ENCODE results near the gene SPAG5. TPM values are rescaled to one million over a fixed set of nuclear protein-coding genes. Genes with fewer than 3 reads are reported as not detected.

The SPAG5 gene, protein sequence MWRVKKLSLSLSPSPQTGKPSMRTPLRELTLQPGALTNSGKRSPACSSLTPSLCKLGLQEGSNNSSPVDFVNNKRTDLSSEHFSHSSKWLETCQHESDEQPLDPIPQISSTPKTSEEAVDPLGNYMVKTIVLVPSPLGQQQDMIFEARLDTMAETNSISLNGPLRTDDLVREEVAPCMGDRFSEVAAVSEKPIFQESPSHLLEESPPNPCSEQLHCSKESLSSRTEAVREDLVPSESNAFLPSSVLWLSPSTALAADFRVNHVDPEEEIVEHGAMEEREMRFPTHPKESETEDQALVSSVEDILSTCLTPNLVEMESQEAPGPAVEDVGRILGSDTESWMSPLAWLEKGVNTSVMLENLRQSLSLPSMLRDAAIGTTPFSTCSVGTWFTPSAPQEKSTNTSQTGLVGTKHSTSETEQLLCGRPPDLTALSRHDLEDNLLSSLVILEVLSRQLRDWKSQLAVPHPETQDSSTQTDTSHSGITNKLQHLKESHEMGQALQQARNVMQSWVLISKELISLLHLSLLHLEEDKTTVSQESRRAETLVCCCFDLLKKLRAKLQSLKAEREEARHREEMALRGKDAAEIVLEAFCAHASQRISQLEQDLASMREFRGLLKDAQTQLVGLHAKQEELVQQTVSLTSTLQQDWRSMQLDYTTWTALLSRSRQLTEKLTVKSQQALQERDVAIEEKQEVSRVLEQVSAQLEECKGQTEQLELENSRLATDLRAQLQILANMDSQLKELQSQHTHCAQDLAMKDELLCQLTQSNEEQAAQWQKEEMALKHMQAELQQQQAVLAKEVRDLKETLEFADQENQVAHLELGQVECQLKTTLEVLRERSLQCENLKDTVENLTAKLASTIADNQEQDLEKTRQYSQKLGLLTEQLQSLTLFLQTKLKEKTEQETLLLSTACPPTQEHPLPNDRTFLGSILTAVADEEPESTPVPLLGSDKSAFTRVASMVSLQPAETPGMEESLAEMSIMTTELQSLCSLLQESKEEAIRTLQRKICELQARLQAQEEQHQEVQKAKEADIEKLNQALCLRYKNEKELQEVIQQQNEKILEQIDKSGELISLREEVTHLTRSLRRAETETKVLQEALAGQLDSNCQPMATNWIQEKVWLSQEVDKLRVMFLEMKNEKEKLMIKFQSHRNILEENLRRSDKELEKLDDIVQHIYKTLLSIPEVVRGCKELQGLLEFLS
- total RNA-seq (2022) (113 TPM in 2 replicates), Bru-seq, nascent RNA (percentile 78 among the genes with signal in this experiment), BruChase-seq, experiment 1, labeled RNA remaining after a 2-hour chase (percentile 86 among the genes with signal in this experiment), BruChase-seq, experiment 2, labeled RNA remaining after a 6-hour chase (percentile 91 among the genes with signal in this experiment)
- long read RNA-seq, full-length matches to known transcripts, result 99 of 168 reads
- long read RNA-seq, partial matches to known transcripts, result 9 of 168 reads
- long read RNA-seq, other reads (novel, unspliced or antisense), result 60 of 168 reads

DNA sequence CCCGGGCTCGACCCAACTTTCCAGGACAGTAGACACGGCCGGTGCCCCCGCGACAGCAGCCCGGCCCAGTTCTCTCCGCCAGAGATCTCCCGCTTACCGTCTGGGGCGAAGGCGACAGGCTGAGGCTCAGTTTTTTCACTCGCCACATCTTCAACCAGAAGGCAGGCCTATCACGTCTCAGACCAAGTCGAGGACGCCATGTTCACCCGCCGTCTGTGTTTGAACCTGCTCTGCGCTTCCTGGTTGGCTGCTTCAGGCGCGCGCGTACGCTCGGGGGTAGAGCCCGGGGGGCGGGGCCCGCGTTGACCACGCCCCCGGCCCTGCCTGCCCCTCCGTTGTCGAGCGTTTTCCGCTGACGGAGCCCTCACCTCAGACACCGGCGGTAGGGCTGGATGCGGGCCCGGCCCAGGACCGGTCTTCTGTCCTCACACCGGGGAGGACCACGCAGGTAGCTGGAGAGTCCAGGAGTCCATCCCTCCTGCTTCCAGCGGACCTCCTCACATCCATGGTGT, at the start of gene SPAG5:
TSS of gene SPAG5 (minus strand) at position 227 of the 512 bp plus-strand sequence. CDS start at position 148, 79 bp downstream.
- Mint-ChIP-seq H3K9me3 (ENCODE audit: unreplicated experiment) (no peaks in the 10 kb centered on the region), H3K4me3 (ENCODE audit: unreplicated experiment) (peak within 1 kb of the TSS; percentile 96), H3K27me3 (ENCODE audit: insufficient read depth, unreplicated experiment) (no peaks in the 10 kb centered on the region), H3K4me1 (ENCODE audit: low read depth, unreplicated experiment) (peaks cover 20% of the 10 kb centered on the region), H3K36me3 (ENCODE audit: insufficient read depth, unreplicated experiment) (peaks cover 41% of the 10 kb centered on the region), H3K27ac (ENCODE audit: unreplicated experiment) (peak within 1 kb of the TSS; percentile 99)
- BruUV-seq (replicated peaks), result no TSS peak
- ChIA-PET POLR2A (interaction anchor here (0.5 to 2.0 kb wide), 8 partner anchors 15 to 120 kb away, joined by 3 to 9 read pairs (median 7); partner anchors contain the start of genes ALDOC, BLTP2, PIGS and PROCA1), CTCF (interaction anchor here (0.7 to 1.0 kb wide), 4 partner anchors 14 to 182 kb away, joined by 3 read pairs; partner anchors contain the start of genes NEK8 and PIGS)
- Histone ChIP-seq H3K4me1 (peaks cover 6% of the 10 kb centered on the region), H3K4me3 (ENCODE audit: low read depth, low read length) (peak within 1 kb of the TSS; percentile 86), H3K9me3 (no peaks in the 10 kb centered on the region), H3K36me3 (ENCODE audit: control insufficient read depth, insufficient read depth, low read length) (no peaks in the 10 kb centered on the region), H3K27me3 (replicated peaks; ENCODE audit: control insufficient read depth, insufficient read depth, low read length) (no peaks in the 10 kb centered on the region)
- peak; percentile 94 to 98 for DNase-seq
- intact Hi-C loops (cut with micrococcal nuclease; ENCODE audit: unreplicated experiment), result loop anchor here (2.0 to 10.0 kb wide), 2 partner anchors 22 to 46 kb away; partner anchors contain the start of genes ALDOC and BLTP2
- TF ChIP-seq, protein P1, sequence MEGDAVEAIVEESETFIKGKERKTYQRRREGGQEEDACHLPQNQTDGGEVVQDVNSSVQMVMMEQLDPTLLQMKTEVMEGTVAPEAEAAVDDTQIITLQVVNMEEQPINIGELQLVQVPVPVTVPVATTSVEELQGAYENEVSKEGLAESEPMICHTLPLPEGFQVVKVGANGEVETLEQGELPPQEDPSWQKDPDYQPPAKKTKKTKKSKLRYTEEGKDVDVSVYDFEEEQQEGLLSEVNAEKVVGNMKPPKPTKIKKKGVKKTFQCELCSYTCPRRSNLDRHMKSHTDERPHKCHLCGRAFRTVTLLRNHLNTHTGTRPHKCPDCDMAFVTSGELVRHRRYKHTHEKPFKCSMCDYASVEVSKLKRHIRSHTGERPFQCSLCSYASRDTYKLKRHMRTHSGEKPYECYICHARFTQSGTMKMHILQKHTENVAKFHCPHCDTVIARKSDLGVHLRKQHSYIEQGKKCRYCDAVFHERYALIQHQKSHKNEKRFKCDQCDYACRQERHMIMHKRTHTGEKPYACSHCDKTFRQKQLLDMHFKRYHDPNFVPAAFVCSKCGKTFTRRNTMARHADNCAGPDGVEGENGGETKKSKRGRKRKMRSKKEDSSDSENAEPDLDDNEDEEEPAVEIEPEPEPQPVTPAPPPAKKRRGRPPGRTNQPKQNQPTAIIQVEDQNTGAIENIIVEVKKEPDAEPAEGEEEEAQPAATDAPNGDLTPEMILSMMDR (IDR thresholded peaks at IDR 0.05; ENCODE audit: insufficient read depth in 1 of 2, low read depth in 1 of 2, low read length in 1 of 2, severe bottlenecking in 1 of 2, unreplicated experiment in 1 of 2), result no peak

DNA sequence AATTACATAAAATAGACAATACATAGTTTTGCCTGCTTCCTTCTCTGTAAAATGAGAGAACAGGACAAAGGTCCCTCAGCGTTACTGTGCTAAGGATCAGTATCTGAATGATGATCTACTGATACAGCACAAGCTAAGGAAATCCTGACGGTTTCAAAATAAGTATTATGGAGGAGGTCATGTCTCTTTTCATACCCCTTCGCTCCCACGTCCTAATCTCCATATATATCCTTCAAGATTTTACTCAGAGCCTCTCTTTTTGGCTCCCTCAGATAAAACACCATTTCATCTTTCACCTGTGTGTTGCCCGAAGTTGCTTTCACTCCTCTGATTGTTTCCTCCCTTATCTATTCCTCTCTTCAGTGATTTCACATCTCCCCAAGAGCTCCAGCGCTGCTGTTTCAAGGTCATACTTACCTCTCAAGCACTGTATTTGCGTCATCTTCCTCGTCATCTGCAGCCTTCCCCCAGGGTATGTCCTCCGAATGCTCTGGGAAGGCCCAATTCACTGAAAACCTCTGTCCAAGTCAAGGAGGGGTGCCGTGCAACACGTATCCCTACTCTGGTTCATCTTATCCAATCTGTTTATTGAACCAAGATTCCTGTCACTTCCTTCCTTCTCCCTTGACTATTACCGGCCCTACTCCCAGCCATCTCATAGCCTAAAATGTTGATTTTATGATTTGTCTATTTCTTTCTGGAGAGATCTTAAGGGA, 47.4 kb upstream of the SPAG5 start:
- no peak for DNase-seq
- Histone ChIP-seq H3K36me3 (ENCODE audit: control insufficient read depth, insufficient read depth, low read length) (peaks cover 4% of the 10 kb centered on the region; the same call in 1 of the 2 replicates), H3K4me3 (ENCODE audit: low read depth, low read length) (no peak overlapping the region), H3K4me1 (peaks cover 23% of the 10 kb centered on the region), H3K27me3 (replicated peaks; ENCODE audit: control insufficient read depth, insufficient read depth, low read length) (no peaks in the 10 kb centered on the region), H3K9me3 (no peaks in the 10 kb centered on the region)
- peaks cover 26% of the 10 kb centered on the region for H3K4me1 Mint-ChIP-seq (ENCODE audit: low read depth, unreplicated experiment)
- intact Hi-C loops (cut with micrococcal nuclease; ENCODE audit: unreplicated experiment), result loop anchor here (10.0 kb wide), 1 partner anchor 51 kb away; the partner anchor contains the start of gene SPAG5
- CTCF ChIA-PET, result interaction anchor here (0.8 to 2.6 kb wide), 8 partner anchors 16 to 311 kb away, joined by 3 to 26 read pairs (median 4); partner anchors contain the start of genes IFT20, RPL23A, SDF2 and SUPT6H
- POLR2A ChIA-PET, result interaction anchor here (1.0 to 1.8 kb wide), 4 partner anchors 16 to 99 kb away, joined by 4 to 23 read pairs (median 10); partner anchors contain the start of genes RPL23A, SDF2 and SUPT6H
- TF ChIP-seq, protein P1 (IDR thresholded peaks at IDR 0.05; ENCODE audit: insufficient read depth in 1 of 2, low read depth in 1 of 2, low read length in 1 of 2, severe bottlenecking in 1 of 2, unreplicated experiment in 1 of 2), result no peak
- no TSS peak for BruUV-seq (replicated peaks)
- no peaks in the 10 kb centered on the region for H3K27me3 Mint-ChIP-seq (ENCODE audit: insufficient read depth, unreplicated experiment)
- H3K36me3 Mint-ChIP-seq (ENCODE audit: insufficient read depth, unreplicated experiment), result peaks cover 64% of the 10 kb centered on the region
- H3K9me3 Mint-ChIP-seq (ENCODE audit: unreplicated experiment), result no peaks in the 10 kb centered on the region
- peak overlapping the region; percentile 94 for H3K4me3 Mint-ChIP-seq (ENCODE audit: unreplicated experiment)
- peak overlapping the region; percentile 85 for H3K27ac Mint-ChIP-seq (ENCODE audit: unreplicated experiment)

Measured in Caco-2 (cell line).